ENCODE measurements around the gene ANKRD39.

GRCh38 chr2:96809951-96810782, 47.6 kb downstream of the ANKRD39 start:
- TF ChIP-seq CTCF (IDR thresholded peaks at IDR 0.05) (no peak), EP300 (IDR thresholded peaks at IDR 0.05; ENCODE audit: low read depth) (no peak), POLR2A (IDR thresholded peaks at IDR 0.05) (no peak), POLR2AphosphoS5 (IDR thresholded peaks at IDR 0.05) (no peak)

Data from transverse colon (tissue), 4 donors.